ENCODE results near the gene SLA2. TPM values are rescaled to one million over a fixed set of nuclear protein-coding genes. Genes with fewer than 3 reads are reported as not detected.
"Not testable (repeated sequence)": the region's sequence is repeated elsewhere in the genome, so short reads cannot be mapped to it uniquely, and the experiment has no call there.

Gene SLA2
- total RNA-seq, 1 experiment from 2014 or later = 0.06 TPM

- H3K36me3 ChIP-seq; H3K27me3 ChIP-seq; H3K9me3 ChIP-seq (replicated peaks); H3K27ac ChIP-seq; H3K4me1 ChIP-seq; H3K4me3 ChIP-seq; DNase-seq: not testable (repeated sequence)
Measured at GRCh38 chr20:36564078-36564725, 81.8 kb downstream of the SLA2 start.

- no peak overlapping the region for H3K4me3 ChIP-seq
- no peak for DNase-seq
- H3K9me3 ChIP-seq (replicated peaks) = peaks cover 7% of the 10 kb centered on the region; the same call in 1 of the 2 replicates
- H3K27ac ChIP-seq = no peak overlapping the region
- no peaks in the 10 kb centered on the region for H3K4me1 ChIP-seq
- H3K27me3 ChIP-seq = no peaks in the 10 kb centered on the region
- no peaks in the 10 kb centered on the region for H3K36me3 ChIP-seq
Measured at GRCh38 chr20:36563374-36563773, 82.6 kb downstream of the SLA2 start.

- H3K4me3 ChIP-seq = no peak overlapping the region
- no peaks in the 10 kb centered on the region for H3K27me3 ChIP-seq
- DNase-seq = no peak
- no peaks in the 10 kb centered on the region for H3K36me3 ChIP-seq
- no peak overlapping the region for H3K27ac ChIP-seq
- H3K4me1 ChIP-seq = no peaks in the 10 kb centered on the region
- H3K9me3 ChIP-seq (replicated peaks) = peaks cover 7% of the 10 kb centered on the region; the same call in 1 of the 2 replicates
Measured at GRCh38 chr20:36562724-36563123, 83.3 kb downstream of the SLA2 start.

Other genes starting within 250 kb of the SLA2 start
- gene MYL9, start 104.7 kb downstream of the SLA2 start, total RNA-seq (2014; rRNA removed; shearing (Covaris generic)) = 0.49 and 0.76 TPM in 2 replicates
- 71.1 and 75.5 TPM in 2 replicates for gene TGIF2, start 72.6 kb downstream of the SLA2 start, total RNA-seq (2014; rRNA removed; shearing (Covaris generic))
- 125 and 131 TPM in 2 replicates for gene RAB5IF, start 40.4 kb downstream of the SLA2 start, total RNA-seq (2014; rRNA removed; shearing (Covaris generic))
- 46.6 and 46.7 TPM in 2 replicates for gene NDRG3, start 99.9 kb upstream of the SLA2 start, total RNA-seq (2014; rRNA removed; shearing (Covaris generic))
- gene DSN1, start 127.6 kb upstream of the SLA2 start, total RNA-seq (2014; rRNA removed; shearing (Covaris generic)) = 66.6 and 75.3 TPM in 2 replicates
- gene TLDC2, start 229.9 kb upstream of the SLA2 start, total RNA-seq (2014; rRNA removed; shearing (Covaris generic)) = 1.8 and 1.9 TPM in 2 replicates